ENCODE results near the gene KISS1.

Gene KISS1

DNA sequence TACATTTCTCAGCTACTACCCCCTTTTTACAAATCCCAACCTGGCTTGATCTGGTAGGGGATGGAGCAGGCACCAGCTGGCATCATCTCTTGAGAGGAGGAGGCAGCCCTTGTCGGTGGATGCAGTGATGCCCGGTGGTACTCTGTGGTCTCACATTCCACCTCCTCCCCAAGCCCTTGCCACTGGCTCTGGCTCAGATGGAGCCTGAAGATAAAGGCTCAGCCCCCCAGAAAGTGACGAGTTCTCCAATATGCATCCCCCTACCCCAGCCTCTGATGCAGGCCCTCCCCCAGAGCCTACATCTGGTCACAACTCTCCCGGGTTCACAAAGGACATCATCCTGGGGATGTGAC, 21.3 kb upstream of the KISS1 start:
- no peak for DNase-seq

DNA sequence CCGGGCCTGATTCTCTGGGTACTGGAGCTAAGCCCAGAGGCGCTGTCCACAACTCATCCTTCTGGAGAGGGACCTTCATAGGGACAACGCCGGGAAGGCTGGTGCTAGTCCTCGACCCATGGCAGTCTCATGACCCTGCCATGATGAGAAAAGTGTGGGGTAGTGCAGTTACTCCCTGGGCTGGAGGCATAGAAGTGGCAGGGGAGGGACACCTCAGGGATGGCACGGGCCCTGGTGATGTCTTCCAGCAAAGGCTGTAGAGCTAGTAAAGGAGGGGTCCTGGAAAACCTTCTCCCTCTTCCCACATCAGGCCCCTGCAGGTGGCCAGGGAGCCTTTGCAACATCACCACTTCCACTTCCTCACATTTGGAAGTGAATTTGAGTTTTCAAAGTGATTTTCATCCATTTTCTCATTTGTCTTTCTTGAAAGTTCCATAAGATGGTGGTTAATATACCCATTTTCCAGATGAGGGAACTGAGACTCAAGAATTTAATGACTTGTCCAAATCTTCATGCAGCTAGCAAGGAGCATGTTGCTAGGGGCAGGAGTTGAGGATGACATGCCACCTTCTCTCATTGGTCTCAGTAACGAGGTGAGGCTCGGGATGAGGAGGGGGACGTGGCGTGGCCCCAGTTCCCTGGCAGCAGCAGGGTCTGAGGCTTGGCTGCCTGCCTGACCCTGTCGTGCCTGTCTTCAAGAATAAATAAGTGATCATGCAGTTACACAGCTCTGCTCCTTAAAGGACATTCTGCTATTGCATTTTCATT, 20.8 kb upstream of the KISS1 start:
- DNase-seq = no peak

DNA sequence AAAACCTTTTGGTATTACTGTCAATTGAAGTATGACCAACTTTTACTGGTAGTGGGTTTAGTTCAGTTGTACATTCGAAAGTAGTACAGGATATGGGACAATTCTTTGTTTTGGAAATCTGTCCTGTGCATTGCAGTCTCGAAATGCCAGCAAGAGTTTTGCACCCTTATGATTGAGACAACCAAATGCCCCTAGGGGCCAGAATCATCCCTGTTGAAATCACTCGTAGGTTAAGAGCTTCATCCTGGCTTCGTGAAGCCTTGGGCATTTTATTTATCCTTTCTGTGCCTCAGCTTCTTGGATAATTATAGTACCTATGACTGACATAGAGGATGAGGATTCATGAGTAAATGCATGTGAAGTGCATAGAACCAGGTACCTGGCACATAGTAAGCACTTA, 19.9 kb upstream of the KISS1 start:
- DNase-seq = no peak

DNA sequence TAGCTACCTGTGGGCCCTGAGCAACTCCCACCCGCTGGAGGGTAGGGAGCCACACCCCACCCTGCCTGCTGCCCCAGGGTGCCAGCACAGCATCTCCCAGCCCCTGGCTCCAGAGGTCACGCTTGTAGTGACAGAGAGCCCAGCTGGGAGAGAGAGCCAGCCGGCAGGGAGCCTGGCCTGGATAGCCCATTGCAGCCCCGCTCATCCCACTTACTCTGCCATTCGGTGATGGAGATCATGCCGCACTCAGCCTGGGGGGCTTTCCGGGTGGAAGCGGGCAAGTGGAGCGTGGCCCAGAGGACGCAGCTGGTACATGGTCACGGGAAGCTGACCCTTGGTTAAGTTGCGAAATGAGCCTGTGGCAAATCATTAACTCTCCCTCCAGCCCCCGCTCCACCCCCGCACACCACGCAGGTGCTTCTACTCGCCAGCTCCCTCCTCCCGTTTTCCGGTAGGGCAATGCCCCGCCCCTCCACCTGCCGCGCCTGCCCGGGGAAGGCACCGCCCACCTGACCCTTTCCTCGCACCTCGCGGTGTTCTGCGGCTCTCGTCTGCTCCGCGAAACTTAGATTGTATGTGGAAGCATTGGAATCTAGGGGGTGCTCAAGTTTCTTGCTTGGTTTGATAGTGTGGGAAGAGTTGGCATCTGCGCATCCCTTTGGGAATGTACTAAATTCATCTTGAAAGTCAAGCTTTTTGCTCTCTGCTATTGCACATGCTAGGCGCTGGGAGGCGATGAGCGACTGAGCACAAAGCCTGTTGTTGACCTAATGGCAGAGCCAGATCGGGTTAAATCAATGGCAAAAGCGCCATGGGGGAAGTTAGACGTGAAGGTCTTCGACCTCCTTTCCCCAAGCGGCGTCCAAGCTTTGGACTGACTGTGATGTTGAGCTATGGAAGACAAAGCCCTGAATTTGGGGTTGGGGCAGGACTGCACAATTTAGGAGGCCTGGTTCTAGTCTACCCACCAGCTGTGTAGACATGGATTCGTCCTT, 17.7 kb upstream of the KISS1 start, which contains the start of gene GOLT1A:
Gene GOLT1A (minus strand): TSS at position 321 of the 995 bp plus-strand sequence. CDS start 82 bp downstream, at position 239.
- DNase-seq = peak; percentile 21

GRCh38 chr1:204212715-204213114, 16.4 kb upstream of the KISS1 start:
- no peak for DNase-seq

DNA sequence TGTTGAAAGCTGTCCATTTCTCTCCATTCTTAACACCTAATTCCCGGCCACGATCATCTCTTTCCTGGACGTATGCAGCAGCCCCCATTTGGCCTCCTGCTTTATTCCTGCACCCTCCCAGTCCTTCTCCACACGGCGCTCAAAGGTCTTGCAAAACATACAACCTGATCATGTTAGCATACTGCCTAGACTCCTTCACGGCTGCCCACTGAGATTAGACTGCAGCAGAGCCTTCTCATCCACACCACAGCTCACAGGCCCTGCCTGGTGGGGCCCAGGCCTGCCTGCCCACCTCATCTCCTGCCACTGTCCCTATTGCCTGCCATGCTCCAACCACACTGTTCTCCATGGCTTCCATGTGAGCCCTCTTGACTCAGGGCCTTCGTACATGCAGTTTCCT, 14.8 kb upstream of the KISS1 start:
- no peak for DNase-seq

DNA sequence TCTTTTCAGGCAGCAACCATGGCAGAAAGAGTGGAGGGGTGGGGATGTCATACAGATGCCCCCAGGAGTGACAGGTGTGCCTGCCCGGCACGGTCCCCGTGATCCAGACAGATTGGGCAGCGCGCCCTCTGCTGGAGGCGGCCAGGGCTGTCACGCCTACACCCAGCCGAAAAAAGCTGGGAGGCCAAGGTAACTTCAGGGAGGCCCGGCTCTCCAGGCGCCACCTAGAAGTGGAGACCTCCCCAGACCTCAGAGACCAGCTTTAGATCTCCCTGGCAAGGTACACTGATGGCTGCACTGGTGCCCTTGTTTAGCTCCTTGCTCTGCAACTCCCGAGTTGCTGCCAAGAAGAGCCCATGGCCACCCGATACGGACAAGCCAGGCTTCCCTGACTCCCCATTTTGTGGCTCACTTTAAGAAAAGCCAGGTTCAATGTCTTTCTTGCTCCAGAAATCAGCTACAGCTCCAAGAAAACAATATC, 10.9 kb upstream of the KISS1 start:
- peak; percentile 64 for DNase-seq

DNA sequence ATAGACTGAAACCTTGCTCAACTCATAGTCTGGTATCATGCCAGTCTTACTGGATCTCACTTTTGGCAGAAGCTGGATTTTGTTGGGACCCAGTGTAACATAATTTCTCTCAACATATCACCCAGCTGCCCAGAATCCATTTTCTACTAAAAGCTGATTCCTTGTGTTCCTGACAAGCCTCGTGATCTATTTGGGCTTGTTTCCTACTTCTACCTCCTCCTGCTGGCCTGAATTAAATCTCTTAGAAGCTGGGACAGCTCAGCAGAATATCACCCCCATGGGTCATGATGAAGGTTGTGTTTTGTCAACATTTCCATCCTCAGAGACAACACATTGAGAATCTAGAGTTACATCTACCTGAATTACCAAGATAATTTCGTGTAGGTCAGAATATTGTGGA, 9.8 kb upstream of the KISS1 start:
- DNase-seq = no peak

DNA sequence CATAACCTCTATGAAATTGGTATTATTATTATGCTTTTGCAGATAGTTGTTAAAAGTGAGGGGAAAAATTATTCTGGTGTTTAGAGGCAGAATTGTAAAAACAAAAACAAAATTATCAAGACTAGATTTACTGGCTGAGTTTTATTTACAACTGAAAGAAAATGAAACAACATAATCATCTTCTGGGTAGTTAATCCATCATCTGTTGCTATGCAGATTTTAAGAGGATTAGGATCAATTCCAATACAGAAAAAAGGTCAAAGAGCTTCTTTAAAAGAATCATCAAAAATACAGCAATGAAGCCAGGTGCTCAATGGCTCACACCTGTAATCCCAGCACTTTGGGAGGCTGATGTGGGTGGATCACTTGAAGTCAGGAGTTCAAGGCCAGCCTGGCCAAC, 9.2 kb upstream of the KISS1 start:
- no peak for DNase-seq

GRCh38 chr1:204204944-204205343, 8.7 kb upstream of the KISS1 start:
- DNase-seq = no peak

- no peak for DNase-seq
Measured at GRCh38 chr1:204203206-204203767, 7.0 kb upstream of the KISS1 start.

DNA sequence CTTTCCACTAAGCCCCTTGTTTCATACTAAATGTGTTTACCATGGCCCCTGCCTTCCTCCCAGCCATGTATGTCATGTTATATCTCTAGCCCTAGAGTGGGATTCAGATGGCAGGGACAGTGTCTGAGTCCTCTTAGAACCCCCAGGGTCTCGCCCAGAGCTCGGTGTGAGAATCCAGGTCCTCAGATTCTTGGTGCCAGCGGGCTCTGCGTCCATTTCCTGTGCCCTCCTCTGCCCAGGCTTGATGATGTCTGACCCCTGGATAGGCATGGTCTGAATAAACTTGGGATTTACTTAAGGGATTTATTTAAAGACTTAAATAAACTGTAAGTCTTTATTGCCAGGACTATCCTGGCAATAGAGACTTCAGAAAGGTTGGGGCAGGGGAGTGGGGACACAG, 6.2 kb upstream of the KISS1 start:
- DNase-seq = no peak

DNA sequence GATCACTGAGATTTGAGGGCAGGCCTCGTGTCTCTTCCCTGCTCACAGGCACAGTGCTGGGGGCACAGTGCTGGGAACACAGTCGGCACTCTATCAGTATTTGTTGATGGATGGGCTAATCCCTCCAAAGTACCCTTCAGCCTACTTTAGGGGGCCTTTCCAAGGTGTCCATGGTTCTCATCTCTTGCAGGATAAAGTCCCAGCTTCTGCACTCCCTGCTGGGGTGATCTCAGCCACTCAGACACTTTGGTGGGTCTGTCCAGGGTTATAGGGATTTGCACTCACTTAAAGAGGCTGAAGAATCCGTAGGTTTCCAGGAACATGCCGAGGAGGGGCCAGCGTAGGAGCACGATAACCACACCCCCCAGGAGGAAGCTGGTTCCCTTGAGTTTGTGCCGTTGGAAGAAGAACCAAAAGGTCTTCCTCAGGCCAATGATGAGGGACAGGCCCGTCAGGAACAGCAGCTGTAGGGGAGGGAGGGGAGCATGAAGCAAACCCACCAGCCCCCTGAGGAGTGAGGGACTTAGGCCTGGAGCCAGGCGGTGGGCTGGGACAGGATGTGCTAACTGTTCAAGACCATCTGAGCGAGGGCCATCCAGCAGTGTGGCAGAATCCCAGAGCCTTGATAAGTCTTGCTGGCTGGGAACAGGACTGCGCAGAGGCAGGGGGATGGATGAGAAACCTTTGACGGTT, 5.2 kb upstream of the KISS1 start:
- DNase-seq = no peak

- no peak for DNase-seq
Measured at GRCh38 chr1:204199579-204199978, 3.3 kb upstream of the KISS1 start.

GRCh38 chr1:204198348-204199340, 2.4 kb upstream of the KISS1 start:
- DNase-seq = no peak

DNA sequence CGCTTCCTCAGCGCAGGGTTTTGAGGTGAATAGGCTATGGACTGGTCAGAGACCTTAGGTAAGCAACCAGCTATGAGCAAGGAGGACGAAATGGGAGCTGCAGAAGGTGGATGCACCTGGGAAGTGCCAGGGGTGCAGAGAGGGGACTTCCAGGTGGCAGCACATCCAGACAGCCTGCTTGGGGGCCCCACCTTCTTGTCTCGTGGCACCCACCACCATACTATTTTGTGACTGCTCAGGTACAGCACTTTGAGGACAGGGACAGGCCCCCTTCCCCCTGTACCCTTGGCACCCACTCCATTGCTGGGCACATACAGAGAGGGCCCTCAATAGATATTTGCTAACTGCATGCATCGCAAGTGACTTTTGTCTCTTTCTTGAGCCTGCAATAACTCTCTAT, 777 bp upstream of the KISS1 start:
- no peak for DNase-seq

- no peak for DNase-seq
Measured at GRCh38 chr1:204194771-204195170, 1.5 kb downstream of the KISS1 start.

DNA sequence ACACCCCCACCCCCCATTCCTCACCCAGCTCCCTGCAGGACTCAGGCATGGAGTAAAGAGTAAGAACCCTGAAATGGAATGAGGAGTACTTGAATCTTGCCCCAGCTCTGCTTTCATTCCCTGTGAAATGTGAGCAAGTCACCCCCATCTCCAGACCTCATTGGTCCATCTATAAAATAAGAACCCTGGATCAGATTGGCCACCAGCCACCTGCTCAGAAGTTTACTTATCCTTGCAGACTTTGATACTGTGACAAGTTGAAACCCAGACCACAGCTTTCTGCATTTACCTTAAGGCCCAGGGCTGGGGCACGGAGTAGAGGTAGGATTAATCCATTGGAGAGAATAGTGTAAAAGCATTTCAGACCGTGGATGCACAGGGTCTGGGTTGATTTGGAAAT, 2.2 kb downstream of the KISS1 start:
- DNase-seq = no peak

- DNase-seq = no peak
Measured at GRCh38 chr1:204192589-204193352, 3.5 kb downstream of the KISS1 start.

GRCh38 chr1:204192046-204192445, 4.2 kb downstream of the KISS1 start:
- no peak for DNase-seq

- no peak for DNase-seq
Measured at GRCh38 chr1:204191456-204191855, 4.8 kb downstream of the KISS1 start.

Measured in effector CD8-positive, alpha-beta T cell (primary cell).